GM18499 (cell line): ENCODE measurements around the gene CACYBP.
A peak's percentile ranks its signal among the peaks of the same experiment; 100 is the strongest.

Experiments used
- ATAC-seq: cut with Tn5 transposase; IDR thresholded peaks from one replicate; pipeline ENCODE4 v1.9.1; 2021; ENCODE audit warnings: moderate number of reproducible peaks; ENCODE audit not compliant: insufficient read depth, unreplicated experiment

Gene CACYBP, protein sequence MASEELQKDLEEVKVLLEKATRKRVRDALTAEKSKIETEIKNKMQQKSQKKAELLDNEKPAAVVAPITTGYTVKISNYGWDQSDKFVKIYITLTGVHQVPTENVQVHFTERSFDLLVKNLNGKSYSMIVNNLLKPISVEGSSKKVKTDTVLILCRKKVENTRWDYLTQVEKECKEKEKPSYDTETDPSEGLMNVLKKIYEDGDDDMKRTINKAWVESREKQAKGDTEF

DNA sequence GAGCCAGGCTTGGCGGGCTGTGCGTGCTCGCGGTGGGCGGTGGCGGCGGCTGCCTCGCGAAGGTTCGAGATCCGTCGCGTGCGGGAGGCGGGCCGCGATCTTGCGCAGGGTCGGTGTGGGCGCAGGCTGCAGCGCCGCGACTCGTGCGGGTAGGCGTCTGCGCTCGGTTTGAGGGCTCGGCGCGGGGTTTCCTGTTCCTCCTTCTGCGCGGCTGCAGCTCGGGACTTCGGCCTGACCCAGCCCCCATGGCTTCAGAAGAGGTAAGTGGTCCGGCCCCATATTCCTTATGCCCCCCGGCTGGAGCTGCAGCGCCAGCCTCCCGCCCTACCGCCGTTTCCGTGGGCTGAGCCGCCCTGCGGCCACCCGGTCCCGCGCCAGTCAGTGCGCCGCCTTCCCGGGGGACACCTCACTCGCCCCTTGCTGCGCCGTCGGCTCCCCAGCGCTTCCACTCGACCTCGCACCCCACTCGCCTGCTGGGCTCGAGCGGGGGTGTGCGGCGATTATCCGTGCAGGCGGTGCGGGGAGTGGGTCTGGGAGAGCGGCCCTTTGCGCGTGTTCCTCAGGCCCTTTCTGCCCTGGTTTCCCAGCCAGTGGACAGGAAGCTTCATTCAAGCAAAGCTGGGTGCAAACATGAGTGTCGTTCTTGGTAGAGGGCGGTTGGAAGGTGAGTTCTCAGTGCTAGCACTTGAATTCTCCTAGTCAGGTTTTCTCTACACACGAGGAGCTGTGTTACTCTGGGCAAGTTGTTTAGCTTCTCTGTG is at the start of gene CACYBP:
CACYBP (plus strand) TSS at position 12 of the 761 bp plus-strand sequence; CDS start at position 246, 234 bp downstream.
- no peak for ATAC-seq

GRCh38 chr1:174953285-174954072 is 46.3 kb upstream of the CACYBP start:
- no peak for ATAC-seq

DNA sequence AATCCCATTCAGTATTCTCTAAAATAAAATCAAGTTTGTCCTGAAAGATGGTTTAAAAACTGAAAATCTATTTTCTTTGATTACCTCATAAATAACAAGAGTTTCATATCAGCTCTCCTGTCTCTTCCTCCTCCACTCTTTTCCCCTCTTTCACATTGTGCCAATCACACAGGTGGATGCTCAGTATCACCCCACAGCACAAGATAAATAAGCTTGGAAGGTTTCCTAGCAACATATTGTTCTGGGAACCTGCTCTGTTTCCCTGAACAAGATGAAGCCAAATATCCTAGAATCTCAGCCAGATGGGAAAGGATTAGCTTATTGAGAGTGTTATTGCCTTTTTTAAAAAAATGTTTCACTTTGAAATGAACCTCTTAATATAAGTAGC is 45.7 kb upstream of the CACYBP start:
- no peak for ATAC-seq

- ATAC-seq: no peak
Measured at GRCh38 chr1:174954671-174955669, 44.8 kb upstream of the CACYBP start.

DNA sequence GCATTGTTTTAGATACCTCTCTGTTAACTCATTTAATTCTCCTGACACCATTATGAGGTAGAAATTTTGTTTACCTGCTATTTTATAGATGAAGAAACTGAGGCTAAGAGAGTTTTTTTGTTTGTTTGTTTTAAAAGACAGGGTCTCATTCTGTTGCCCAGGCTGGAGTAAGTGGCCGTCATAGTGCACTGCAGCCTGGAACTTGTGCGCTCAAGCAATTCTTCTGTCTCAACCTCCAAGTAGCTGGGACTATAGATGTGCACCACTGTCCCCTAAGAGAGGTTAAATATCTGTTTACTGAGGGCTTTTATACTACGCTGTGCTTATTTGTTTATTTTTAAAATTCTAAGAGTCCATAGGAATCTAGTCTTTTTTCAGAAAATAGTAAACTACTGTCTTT is 43.7 kb upstream of the CACYBP start:
- ATAC-seq: no peak

DNA sequence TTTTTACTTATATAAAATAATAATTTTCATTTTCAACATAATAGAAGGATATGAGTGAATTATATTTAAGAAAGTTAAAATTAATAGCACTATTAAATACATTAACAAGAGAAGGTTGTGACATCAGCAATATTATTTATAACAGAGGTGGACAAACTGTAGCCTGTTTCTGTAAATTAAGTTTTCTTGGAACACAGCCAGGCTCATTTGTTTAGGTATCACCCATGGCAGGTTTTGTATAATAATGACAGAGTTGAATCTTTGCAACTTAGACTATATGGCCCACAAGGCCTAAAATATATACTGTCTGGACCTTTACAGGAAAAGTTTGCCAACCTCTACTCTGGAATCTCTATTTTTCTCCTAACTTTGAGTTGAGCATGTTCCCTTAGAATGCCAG is 42.8 kb upstream of the CACYBP start:
- no peak for ATAC-seq

DNA sequence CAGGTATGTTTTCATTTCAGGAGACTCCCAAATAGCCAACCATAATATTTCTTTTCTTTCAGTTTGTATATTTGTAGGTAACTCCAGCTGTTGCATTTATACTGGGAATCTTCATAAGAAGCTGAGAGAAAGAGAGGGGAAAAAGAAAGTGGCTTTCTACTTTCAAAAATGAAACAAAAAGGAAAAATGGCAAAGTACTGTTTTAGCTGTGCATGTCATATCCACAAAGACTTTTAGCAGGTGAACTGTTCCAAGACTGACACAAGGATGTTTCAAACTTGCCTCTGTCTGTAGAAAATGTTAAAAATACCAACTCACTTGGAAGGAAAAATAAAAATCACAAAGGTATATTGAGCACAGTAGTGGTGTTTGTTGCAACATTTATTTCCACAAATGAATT is 41.9 kb upstream of the CACYBP start:
- ATAC-seq: no peak

DNA sequence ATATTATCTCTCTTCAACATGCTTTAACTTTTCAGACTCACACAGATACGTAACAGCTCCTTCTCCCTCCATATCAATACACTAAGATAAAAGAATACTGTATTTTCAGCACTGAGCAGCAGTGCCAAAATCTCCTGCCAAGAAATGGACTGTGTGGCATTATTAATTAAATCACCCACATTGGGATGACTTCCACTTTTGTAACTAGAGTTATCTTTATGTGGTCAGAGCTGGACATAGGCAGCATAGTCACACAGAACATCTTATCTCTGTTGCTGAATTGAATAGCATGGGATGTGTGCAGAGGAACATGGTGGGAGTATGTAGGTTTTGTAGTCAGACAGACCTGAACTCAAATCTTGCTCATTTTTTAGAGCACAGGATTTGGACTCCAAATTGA is 41.4 kb upstream of the CACYBP start:
- no peak for ATAC-seq

GRCh38 chr1:174960362-174960761 is 39.4 kb upstream of the CACYBP start:
- ATAC-seq: no peak

DNA sequence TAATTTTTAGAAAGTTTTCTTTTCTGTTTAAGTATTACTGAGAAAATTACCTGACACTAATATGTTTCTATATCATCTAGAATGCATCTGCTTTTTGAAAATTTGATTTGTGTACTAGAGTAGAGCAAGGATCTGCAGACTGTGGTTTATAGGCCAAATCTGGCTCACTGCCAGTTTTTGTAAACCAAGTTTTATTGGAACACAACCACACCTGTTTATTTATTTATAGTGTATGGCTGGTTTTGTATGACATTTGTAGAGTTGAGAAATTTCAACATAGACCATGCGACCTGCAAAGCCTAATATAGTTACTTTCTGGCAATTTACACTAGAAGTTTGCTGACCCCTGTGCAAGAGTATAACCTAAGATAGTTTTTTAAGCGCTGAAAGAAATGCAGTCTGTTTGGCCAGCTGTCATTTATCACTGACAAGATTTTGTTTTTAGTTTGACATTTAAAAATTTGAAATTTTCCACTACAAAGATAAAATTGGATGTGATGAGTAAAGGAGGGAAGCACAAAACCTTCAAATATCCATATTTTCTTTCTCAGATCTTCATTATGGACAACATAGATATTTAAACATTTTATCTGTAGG is 36.1 kb upstream of the CACYBP start:
- ATAC-seq: no peak

DNA sequence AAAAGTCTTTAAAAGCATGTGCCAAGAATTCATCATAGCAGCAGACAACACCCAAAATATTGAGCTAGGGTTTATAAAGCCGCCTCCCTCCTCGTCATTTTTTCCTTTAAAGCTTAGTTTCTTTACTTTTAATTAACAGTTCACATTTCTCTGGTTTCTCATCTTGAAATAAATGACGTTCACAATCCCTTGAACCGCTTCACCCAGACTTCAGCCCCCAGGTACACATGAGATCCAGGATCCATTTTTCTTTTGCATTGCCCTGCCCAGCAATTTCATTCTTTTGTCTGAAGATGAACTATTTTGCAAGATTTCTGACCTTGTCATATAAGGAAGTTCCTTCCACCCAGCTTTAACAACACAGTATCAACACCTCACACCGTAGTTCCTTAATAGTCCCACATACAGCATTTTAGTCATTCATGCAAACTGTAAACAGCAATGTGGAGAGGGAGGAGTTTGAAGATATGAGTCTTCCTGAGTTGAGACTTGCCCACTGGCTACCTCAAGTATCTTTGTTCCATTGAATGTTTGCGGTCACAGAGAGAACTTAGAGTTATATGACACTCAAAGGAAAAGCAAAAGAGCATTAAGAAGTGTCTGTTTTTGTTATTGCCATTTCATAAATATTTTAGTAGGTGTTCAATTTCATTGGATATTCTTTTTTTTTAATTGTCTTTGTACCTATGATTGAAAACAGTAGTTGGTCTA is 35.3 kb upstream of the CACYBP start:
- ATAC-seq: no peak

DNA sequence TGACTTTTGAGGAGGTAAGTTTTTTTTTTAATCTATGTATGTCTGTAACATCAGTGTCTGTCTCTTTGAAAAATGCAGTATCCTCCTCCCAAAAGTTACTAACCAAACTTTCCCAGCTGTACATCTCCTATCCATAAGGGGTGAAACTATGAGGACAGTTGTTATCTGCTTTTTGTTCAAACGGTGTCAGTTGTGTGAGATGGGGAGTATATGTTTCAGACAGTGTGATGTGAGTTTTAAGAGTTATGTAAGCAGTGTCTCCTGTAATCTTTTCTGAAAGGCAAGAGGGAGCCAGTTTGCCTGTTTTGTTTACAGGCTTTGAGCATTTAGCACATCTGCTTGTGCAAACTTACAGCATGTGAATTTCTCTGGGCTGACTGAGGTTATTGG is 34.8 kb upstream of the CACYBP start:
- no peak for ATAC-seq

- no peak for ATAC-seq
Measured at GRCh38 chr1:174965362-174966007, 34.3 kb upstream of the CACYBP start.

- ATAC-seq: no peak
Measured at GRCh38 chr1:174966008-174966572, 33.7 kb upstream of the CACYBP start.

GRCh38 chr1:174967845-174968705 is 31.7 kb upstream of the CACYBP start:
- ATAC-seq: no peak

- peak; percentile 51 for ATAC-seq
Measured at GRCh38 chr1:174968750-174969244, 30.9 kb upstream of the CACYBP start.

DNA sequence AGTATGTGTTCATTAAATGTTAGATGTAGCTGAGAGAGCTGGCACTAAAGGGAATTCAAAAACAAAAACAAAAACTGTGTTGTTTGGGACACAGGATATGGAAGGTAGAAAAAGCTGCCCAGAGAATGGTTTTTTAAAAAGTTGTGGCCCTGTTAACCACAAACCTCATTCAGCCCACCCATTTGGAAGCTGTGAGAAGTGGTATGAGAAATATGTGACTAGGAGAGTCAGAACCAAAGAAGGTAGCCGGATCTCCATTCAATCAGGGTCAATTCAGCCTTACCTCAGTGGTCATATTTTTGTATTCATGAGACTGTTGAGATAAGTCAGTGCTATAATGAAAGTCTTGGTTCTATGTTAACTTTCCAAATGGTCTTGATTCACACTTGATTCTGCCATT is 29.8 kb upstream of the CACYBP start:
- no peak for ATAC-seq
